ENCODE measurements around the gene JHY. TPM values are rescaled to one million over a fixed set of nuclear protein-coding genes. Genes with fewer than 3 reads are reported as not detected.

Gene JHY
- total and polyA plus RNA-seq, 2 of the 8 experiments (the other 6 are each of a cell fraction or from before 2014, with no cell fraction given): 0.29 to 0.91 TPM

- no peak for TF ChIP-seq CHD7 (IDR thresholded peaks at IDR 0.05; ENCODE audit: insufficient replicate concordance, low read length)
- TF ChIP-seq KDM5A (IDR thresholded peaks at IDR 0.05; ENCODE audit: low read length): no peak
- no peak for TF ChIP-seq TCF12 (IDR thresholded peaks at IDR 0.05; ENCODE audit: low read depth, low read length)
- TF ChIP-seq SUZ12 (IDR thresholded peaks at IDR 0.05; ENCODE audit: low read length): peak; percentile 88
Observed at GRCh38 chr11:122979815-122980595, 97.4 kb downstream of the JHY start (continued).

All from H1 (cell line).